COLO668 (cell line): ENCODE data around the gene EIF4G3.
A peak's percentile ranks its signal among the peaks of the same experiment; 100 is the strongest.
"Not testable (repeated sequence)": the region's sequence is repeated elsewhere in the genome, so short reads cannot be mapped to it uniquely, and the experiment has no call there.

ENCODE experiments used
- DNase-seq: peaks from one replicate; lab custom pipeline; 2025; ENCODE audit not compliant: unreplicated experiment; lab: John Stamatoyannopoulos, UW

The EIF4G3 gene

GRCh38 chr1:21153388-21153787, 23.3 kb downstream of the EIF4G3 start:
- DNase-seq = no peak

- no peak for DNase-seq
Measured at GRCh38 chr1:21152423-21153100, 24.1 kb downstream of the EIF4G3 start.

- no peak for DNase-seq
Measured at GRCh38 chr1:21149855-21150432, 26.8 kb downstream of the EIF4G3 start.

- DNase-seq = no peak
Measured at GRCh38 chr1:21149430-21149854, 27.3 kb downstream of the EIF4G3 start.

- no peak for DNase-seq
Measured at GRCh38 chr1:21143752-21144151, 32.9 kb downstream of the EIF4G3 start.

- DNase-seq = no peak
Measured at GRCh38 chr1:21143138-21143537, 33.6 kb downstream of the EIF4G3 start.

GRCh38 chr1:21141030-21141429, 35.7 kb downstream of the EIF4G3 start:
- no peak for DNase-seq

- DNase-seq = peak; percentile 62
Measured at GRCh38 chr1:21139601-21140000, 37.1 kb downstream of the EIF4G3 start.

- not testable (repeated sequence) for DNase-seq
Measured at GRCh38 chr1:21136344-21136743, 40.4 kb downstream of the EIF4G3 start.

GRCh38 chr1:21131200-21131599, 45.5 kb downstream of the EIF4G3 start:
- DNase-seq = no peak

DNA sequence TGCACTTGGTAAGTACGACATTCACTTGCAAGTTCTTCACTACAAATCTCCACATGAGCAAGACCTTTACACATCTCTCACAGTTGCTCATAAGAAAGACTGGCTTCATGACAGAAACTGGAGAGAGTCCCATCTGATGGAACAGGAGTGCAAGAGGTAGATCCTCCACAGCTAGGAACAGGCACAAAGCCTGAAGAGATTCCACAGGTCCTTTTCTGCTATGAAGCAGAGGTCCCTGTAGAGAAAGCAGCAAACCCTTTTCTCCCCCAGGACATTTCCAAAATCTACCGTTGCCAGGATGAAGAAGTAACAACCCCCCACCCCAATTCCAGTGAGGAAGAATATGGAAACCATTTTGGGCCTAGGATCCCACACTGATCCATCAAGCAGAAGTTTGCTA, 47.3 kb downstream of the EIF4G3 start:
- no peak for DNase-seq

- peak; percentile 77 for DNase-seq
Measured at GRCh38 chr1:21126324-21126723, 50.4 kb downstream of the EIF4G3 start.

- DNase-seq = no peak
Measured at GRCh38 chr1:21124846-21125245, 51.9 kb downstream of the EIF4G3 start.

DNA sequence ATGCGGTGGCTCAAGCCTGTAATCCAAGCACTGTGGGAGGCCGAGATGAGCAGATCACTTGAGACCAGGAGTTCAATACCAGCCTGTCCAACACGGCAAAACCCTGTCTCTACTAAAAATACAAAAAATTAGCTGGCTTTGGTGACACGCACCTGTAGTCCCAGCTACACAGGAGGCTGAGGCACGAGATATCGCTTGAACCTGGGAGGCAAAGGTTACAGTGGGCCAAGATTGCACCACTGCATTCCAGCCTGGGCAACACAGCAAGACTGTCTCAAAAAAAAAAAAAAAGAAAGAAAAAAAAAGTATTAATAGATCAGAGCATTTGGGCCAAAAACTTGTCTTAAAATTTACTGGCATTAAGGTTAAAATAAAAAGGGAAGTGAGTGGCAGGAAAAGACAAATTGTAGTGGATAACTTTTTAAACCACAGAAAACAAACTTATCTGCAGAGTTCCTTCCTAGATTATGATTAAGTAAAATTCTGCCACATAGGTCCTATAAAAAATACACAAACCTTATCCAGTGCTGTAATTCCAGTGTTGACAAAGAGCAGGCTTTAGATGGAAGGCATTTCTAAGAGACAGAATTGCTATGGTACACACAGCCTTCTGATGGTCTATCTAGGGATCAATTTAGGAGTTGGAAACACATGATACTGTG, 53.3 kb downstream of the EIF4G3 start:
- no peak for DNase-seq

- DNase-seq = no peak
Measured at GRCh38 chr1:21121764-21122471, 54.8 kb downstream of the EIF4G3 start.

GRCh38 chr1:21118167-21118566, 58.5 kb downstream of the EIF4G3 start:
- no peak for DNase-seq

- DNase-seq = no peak
Measured at GRCh38 chr1:21117597-21118001, 59.1 kb downstream of the EIF4G3 start.

GRCh38 chr1:21117159-21117558, 59.5 kb downstream of the EIF4G3 start:
- no peak for DNase-seq

DNA sequence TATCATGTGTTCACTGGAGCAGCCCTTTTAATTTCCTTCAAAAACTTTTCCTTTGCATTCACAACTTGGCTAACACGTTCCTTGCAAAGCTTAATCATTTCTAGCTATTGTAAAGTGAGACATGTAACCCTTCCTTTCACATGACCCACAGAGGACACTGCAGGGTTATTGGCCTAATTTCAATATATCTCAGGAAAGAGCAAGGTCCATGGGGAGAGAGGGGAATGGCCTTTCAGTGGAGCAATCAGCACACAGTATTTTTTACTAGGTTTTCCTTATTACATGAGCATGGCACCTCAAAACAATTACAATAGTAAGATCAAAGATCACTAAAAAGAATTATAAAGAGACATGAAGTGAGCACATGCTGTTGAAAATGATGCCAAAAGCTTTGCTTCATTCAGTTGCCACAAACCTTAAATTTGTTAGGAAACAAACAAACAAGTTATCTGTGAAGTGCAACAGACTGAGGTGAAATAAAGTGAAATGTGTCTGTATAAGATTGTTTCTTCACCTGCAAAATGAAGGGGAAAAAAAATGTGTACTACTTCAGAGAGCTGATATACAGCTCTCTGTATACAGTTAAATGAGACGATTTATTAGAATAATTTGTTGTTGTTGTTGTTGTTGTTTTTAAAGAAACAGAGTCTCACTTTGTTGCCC, 61.5 kb downstream of the EIF4G3 start:
- no peak for DNase-seq

DNA sequence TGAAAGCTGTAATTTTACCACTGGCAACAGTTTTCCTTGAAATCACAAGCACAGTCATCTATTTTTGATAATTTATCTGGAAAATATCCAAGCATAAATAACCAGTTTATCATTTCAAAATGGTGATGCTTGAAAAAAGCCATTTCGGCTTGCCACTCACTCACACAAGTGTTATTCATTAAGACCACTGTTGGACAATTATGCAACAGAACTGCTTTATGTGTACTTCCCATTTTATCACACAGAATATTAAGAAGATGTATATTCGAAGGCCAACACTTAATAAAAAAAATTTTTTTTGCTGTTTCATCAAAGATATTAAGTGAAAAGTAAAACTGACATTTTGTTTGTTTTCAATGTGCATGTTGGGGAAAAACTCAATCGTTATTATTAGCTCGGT, 62.3 kb downstream of the EIF4G3 start:
- no peak for DNase-seq

DNA sequence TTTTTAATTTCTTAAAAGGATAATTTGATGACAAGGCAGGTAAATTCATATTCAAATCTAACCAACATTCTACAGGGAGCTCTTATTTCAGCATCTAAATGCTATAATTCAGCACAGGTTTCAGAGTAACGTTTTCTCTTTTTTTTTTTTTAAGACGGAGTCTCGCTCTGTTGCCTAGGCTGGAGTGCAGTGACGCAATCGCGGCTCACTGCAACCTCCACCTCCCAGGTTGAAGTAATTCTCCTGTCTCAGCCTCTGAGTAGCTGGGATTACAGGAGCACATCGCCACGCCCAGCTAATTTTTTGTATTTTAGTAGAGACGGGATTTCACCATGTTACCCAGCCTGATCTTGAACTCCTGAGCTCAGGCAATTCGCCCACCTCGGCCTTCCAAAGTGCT, 66.5 kb downstream of the EIF4G3 start:
- DNase-seq = no peak
